WI38 (cell line): ENCODE data around the gene BAD.

Experiments used
- H3K4me3 ChIP-seq: 2 replicates; pipeline ENCODE4 v1.5.1; 2011; ENCODE audit warnings: low read depth, mild to moderate bottlenecking, control low read depth, low read length
- TF ChIP-seq, protein P1 (sequence below): IDR thresholded peaks from 2 replicates; pipeline ENCODE4 v1.5.1; 2012; ENCODE audit warnings: low read depth, mild to moderate bottlenecking, control low read depth, low read length

Gene BAD

DNA sequence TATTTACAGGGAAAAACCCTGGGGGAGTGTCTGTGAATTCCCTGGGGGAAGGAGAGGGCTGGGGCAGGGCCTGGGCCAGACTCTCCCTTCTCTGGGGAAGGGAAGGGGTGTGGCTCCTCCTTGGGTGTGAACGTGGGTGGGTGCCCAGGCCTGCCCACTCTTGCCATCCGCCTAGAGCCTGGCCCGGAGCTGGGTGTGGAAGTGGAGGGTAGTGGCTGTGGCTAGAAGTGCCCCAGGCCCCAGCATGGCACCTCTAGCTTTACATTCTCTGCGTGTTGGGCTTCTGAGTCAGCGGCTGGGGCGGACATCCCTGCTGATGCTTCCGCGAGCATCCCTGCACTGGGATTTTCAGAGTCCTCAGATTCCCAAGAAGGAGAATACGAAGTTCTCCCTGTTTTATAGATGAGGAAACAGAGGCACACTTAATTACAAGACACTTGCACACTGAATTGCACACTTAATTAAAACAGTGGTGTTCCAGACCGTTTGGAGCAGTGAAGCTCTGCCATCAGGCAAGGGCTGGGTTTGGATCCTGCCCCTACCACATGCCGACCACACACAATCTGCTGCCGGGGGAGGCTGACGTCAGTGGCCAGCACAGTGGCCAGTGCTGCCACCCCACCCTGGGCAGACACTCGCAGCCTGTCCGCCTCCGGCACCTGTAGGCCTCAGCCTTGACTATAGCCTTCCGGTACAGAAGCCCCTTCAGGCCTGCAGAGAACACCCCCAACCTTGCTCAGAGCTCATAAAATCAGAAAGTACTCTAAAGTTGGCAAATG is 7.6 kb downstream of the BAD start:
- TF ChIP-seq, protein P1, sequence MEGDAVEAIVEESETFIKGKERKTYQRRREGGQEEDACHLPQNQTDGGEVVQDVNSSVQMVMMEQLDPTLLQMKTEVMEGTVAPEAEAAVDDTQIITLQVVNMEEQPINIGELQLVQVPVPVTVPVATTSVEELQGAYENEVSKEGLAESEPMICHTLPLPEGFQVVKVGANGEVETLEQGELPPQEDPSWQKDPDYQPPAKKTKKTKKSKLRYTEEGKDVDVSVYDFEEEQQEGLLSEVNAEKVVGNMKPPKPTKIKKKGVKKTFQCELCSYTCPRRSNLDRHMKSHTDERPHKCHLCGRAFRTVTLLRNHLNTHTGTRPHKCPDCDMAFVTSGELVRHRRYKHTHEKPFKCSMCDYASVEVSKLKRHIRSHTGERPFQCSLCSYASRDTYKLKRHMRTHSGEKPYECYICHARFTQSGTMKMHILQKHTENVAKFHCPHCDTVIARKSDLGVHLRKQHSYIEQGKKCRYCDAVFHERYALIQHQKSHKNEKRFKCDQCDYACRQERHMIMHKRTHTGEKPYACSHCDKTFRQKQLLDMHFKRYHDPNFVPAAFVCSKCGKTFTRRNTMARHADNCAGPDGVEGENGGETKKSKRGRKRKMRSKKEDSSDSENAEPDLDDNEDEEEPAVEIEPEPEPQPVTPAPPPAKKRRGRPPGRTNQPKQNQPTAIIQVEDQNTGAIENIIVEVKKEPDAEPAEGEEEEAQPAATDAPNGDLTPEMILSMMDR, result no peak
- no peak overlapping the region for H3K4me3 ChIP-seq

DNA sequence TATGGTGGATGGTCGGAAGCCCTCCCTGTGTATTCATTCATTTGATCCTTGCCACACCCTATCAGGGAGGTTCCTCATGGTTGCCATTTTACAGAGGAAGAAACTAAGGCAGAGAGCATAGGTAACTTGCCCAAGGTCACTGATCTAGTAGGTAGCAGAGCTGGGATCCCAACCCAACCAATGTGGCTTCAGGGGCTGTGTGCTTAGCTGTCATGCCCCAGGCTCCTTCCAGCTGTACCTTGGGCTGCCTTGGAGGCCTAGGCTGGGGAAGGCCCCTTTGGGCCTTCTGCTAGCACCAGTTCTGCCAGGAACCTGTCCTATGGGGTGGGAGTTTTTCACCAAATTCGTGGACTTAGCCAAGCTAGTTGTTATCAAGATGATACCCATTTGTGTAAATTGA is 8.6 kb downstream of the BAD start:
- TF ChIP-seq, protein P1, result no peak
- no peak overlapping the region for H3K4me3 ChIP-seq

DNA sequence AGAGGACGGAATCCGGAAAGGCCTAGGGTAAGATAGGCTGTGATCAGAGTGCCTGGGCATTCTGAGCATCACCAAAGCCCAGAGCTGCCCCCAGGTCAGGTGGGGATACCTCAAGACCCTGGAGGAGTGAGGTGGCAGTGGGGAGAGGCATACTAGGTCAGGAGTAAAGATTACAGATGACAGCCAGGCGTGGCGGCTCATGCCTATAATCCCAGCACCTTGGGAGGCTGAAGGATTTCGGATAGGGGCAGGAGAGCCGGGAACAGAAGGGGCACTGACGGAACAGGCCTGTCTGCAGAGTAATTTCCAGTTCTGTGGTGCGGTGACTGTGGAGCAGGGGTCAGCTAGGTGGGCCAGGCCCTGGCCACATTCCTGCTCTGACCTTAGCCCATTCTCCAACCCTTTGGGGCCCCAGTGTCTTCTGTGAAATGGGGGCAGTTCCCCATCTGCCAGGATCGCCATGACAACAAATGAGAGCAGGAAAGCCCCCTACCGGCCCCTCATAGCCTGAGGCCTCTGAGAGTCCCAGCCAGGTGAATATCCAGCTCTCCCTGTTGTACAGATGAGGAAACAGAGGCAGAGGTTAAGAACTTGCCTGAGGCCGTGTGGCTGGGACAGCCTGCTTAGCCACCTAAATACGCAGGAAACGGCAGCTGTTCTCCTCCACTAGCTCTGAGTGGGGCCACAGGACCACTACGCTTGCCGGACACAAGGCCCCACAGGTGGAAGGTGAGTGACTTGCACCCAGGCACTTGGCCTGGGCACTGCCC is 9.2 kb downstream of the BAD start:
- TF ChIP-seq, protein P1, result no peak

DNA sequence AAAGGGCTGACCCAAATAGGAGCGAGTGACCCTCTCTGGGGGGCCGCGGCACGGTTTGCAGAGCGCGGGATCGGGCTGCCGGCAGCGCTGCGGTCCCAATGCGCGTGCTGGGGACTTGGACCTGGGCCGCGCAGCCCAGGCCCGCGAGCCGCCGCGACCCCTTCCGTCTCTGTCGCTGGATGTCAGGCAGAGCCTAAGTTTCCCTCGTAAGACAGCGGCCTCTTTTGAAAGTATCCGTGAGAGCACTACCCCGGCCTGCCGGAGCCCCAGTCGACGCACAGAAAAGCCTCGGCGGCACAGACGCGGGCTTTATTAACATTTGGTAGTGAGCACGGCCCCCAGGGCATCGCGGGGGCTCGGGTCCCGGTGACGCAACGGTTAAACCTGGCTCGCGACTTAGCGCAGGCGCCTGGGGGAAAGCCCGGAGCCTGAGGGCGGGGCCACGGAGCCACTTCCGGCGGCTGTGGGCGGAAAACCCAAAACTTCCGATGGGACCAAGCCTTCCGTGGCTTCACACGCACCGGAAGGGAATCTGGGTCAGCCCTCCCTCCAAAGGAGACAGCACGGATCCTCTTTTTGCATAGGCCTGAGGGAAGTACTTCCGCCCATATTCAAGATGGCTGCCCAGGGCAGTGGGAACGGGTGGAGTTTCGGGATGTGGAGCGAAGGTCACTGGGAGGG is 14.8 kb downstream of the BAD start:
- TF ChIP-seq, protein P1, result no peak
- H3K4me3 ChIP-seq, result peak overlapping the region; percentile 64

More for the DNA sequence above, 9.2 kb downstream of the BAD start:
- no peak overlapping the region for H3K4me3 ChIP-seq

DNA sequence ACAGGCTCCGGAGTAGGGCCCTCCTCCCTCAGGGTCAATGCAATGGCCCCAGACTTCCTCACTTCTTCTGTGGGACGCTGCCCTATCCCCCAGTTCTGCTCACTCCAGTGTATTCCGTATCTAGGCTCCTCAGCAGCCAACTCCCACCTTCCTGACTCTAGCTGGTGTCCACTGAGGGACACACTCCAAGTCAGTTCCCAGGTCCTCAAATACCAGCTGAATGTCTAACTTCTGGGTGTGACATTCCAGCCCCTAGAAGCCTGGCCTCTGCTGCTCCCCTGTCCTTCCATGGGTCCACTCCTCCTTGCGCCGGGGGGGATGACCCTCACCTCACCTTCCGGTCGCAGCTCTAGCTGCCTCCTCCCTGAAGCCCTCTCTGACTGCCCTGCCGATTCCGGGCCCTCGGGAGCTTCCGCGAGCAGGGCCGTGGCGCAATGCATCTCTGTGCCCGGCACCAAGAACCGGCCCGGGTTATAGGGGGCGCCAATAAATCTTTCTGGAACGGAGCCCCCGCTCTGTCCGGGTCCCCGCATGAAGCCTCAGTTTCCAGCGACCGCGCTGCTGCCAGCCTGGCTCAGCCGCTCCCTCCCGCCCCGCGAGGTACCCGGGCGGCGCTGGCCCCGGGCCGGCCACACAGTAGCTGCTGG is 15.4 kb downstream of the BAD start:
- H3K4me3 ChIP-seq, result peak overlapping the region; percentile 64
- TF ChIP-seq, protein P1, result no peak

DNA sequence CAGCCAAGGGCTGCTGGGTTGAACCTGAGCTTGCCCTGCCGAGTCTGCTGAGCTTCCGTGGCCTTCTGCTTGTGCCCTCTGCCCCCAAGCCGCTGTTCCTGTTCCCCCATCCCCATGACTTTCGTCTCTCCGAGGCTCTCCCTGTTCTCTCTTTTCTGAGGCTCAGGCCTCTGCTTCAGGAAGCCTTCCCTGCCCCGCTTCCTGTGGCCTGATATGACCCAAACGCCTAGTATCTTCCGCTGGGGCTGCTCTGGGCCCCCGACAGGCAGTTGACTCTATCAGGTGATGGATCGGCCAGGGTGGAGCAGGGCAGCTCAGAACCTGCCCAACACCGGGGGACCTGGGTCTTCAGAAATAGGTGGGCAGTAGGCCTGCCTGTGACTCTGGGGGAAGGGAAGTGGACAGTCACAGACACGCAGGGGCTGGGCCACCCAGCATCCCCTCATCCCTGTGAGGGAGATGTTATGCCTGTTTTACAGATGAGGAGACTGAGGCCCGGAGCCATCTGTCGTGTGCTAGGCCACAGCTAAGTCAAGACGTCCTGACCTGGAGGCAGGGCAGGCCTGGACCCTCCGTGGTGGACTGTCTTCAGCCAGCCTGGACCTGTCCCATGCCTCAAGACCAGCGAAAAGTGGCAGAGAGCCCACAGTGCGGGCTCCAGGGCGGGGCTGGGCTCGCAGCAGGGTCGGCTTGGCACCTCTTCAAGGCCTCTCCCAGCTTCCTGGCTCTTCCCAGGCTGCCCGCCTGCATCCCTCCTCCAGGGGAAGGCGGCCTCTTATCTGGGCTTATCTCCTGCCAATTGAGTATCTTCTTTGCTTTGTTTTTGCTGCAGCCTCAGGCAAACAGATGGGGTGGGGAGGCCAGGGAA is 16.2 kb downstream of the BAD start:
- TF ChIP-seq, protein P1, result no peak
- peak overlapping the region; percentile 64 for H3K4me3 ChIP-seq
